HepG2 (cell line): ENCODE measurements around the gene USP38. TPM values are rescaled to one million over a fixed set of nuclear protein-coding genes. Genes with fewer than 3 reads are reported as not detected.

Experiments
- ATAC-seq: fragments of 200-7000 bp; cut with Tn5 transposase; 3 replicates; pipeline ENCODE4 v1.9.1; 2020; ENCODE audit warnings: mild to moderate bottlenecking, moderate library complexity
- BruUV-seq: library from RNA; stranded (reverse); fragments of 400-500 nt; replicated peaks from 2 replicates; lab custom pipeline; 2021; lab: Mats Ljungman, UMichigan
- CTCF ChIA-PET: fragments of 300-600 bp; formaldehyde crosslinking; extraction: SDS; loops from one replicate; lab custom pipeline; 2021; ENCODE audit warnings: low total read pairs, inconsistent platforms, low intra/inter-chr PET ratio; lab: Yijun Ruan, JAX
- POLR2A ChIA-PET: fragments of 350-600 bp; sonication (Branson Sonifier 250); formaldehyde crosslinking; loops from one replicate; lab custom pipeline; 2020; ENCODE audit warnings: antibody characterized with exemption, inconsistent platforms; lab: Yijun Ruan, JAX
- DNase-seq: peaks from one replicate; pipeline ENCODE4 v3.0.0-alpha.2; 2015; ENCODE audit warnings: low spot score
- FAIRE-seq: peaks from 3 replicates; lab custom pipeline; 2011; peaks lifted over from hg19 to GRCh38; lab: Jason Lieb, UNC
- H2AFZ ChIP-seq: one replicate; pipeline ENCODE4 v1.6.1; 2011; ENCODE audit warnings: low read length, inconsistent platforms
- H3K27ac ChIP-seq: fragments of 300-600 bp; 3 replicates; pipeline ENCODE4 v1.8.0; 2011; ENCODE audit warnings: mixed run types, mild to moderate bottlenecking, mixed read lengths, low read length, inconsistent platforms; ENCODE audit not compliant: insufficient read depth; ENCODE audit errors: extremely low read length
- H3K27me3 ChIP-seq, 2 experiments: fragments of 200-600 bp in 1 of 2; 2 replicates in 1 of 2; 3 replicates in 1 of 2; pipeline versions ENCODE4 v1.6.0 to v1.8.0; 2011; ENCODE audit warnings: low read length in 2 of 2, mild to moderate bottlenecking in 2 of 2, moderate library complexity in 2 of 2, inconsistent platforms in 1 of 2; ENCODE audit not compliant: insufficient read depth in 2 of 2, control insufficient read depth in 1 of 2
- H3K36me3 ChIP-seq, 2 experiments: fragments of 200-600 bp in 1 of 2; replicated peaks in 1 of 2; 2 replicates in 1 of 2; 3 replicates in 1 of 2; pipeline versions ENCODE4 v1.5.1 to v1.8.0; 2011; ENCODE audit warnings: low read length in 2 of 2, inconsistent platforms in 1 of 2; ENCODE audit not compliant: insufficient read depth in 2 of 2, control insufficient read depth in 1 of 2
- H3K4me1 ChIP-seq: 2 replicates; pipeline ENCODE4 v1.5.1; 2012; ENCODE audit warnings: low read length, inconsistent platforms; ENCODE audit not compliant: insufficient read depth
- H3K4me2 ChIP-seq: 2 replicates; pipeline ENCODE4 v1.6.0; 2011; ENCODE audit warnings: low read depth, low read length, inconsistent platforms
- H3K4me3 ChIP-seq, 3 experiments: fragments of 200-600 bp in 1 of 3; sonication (generic), shearing (Covaris generic) in 1 of 3; replicated peaks in 1 of 3; 2 replicates each; pipeline ENCODE4 v1.5.1; 2011 to 2016; ENCODE audit warnings: low read length in 3 of 3, inconsistent platforms in 2 of 3, low read depth in 2 of 3, mild to moderate bottlenecking in 2 of 3, control low read depth in 1 of 3, mixed read lengths in 1 of 3; ENCODE audit not compliant: insufficient read depth in 1 of 3
- H3K79me2 ChIP-seq: one replicate; pipeline ENCODE4 v1.6.1; 2011; ENCODE audit warnings: low read length, inconsistent platforms; ENCODE audit not compliant: insufficient read depth
- H3K9ac ChIP-seq: 2 replicates; pipeline ENCODE4 v1.6.0; 2011; ENCODE audit warnings: mild to moderate bottlenecking, low read depth, low read length, inconsistent platforms; ENCODE audit not compliant: insufficient read depth
- H3K9me3 ChIP-seq: 2 replicates; pipeline ENCODE4 v1.5.1; 2012; ENCODE audit warnings: mild to moderate bottlenecking, low read length
- H4K20me1 ChIP-seq: 2 replicates; pipeline ENCODE4 v1.6.0; 2011; ENCODE audit warnings: inconsistent platforms, mild to moderate bottlenecking, low read length, moderate library complexity; ENCODE audit not compliant: insufficient read depth
- CEBPZ ChIP-seq: IDR thresholded peaks from 2 replicates; pipeline ENCODE4 v1.6.1; 2012; ENCODE audit warnings: low read length, improper control_type of control experiment
- GFI1 ChIP-seq: sonication (generic); formaldehyde crosslinking; IDR thresholded peaks from 2 replicates; pipeline ENCODE4 v1.5.0; 2020; ENCODE audit warnings: missing genetic modification reagents, mild to moderate bottlenecking, borderline replicate concordance
- GMEB1 ChIP-seq: sonication (generic); formaldehyde crosslinking; IDR thresholded peaks from 2 replicates; pipeline ENCODE4 v1.5.1; 2020; ENCODE audit warnings: missing genetic modification reagents, mild to moderate bottlenecking, borderline replicate concordance
- MIER2 ChIP-seq: IDR thresholded peaks from 2 replicates; pipeline ENCODE4 v1.6.1; 2016; ENCODE audit warnings: missing biosample characterization, missing genetic modification reagents
- NKX3-1 ChIP-seq: sonication (generic); formaldehyde crosslinking; IDR thresholded peaks from 2 replicates; pipeline ENCODE4 v1.5.0; 2020; ENCODE audit warnings: missing genetic modification reagents
- ZBTB7A ChIP-seq: sonication (generic); formaldehyde crosslinking; IDR thresholded peaks from 2 replicates; pipeline ENCODE4 v1.8.0; 2022; ENCODE audit warnings: mild to moderate bottlenecking, missing genetic modification reagents
- ZNF333 ChIP-seq: sonication (generic); formaldehyde crosslinking; IDR thresholded peaks from 2 replicates; pipeline ENCODE4 v1.4.0; 2020; ENCODE audit warnings: mild to moderate bottlenecking, missing genetic modification reagents, borderline replicate concordance
- ZNF556 ChIP-seq: sonication (generic); formaldehyde crosslinking; IDR thresholded peaks from 2 replicates; pipeline ENCODE4 v1.4.0; 2020; ENCODE audit warnings: mild to moderate bottlenecking, missing genetic modification reagents, borderline replicate concordance
- ZNF639 ChIP-seq: conservative IDR thresholded peaks from 2 replicates; pipeline ENCODE4 v1.6.1; 2018; ENCODE audit warnings: missing genetic modification reagents
- WGBS: methylation state at CpG from one replicate; pipeline ENCODE4 v1.1.6; 2017; ENCODE audit warnings: low lambda C conversion rate; 5-methylcytosine and 5-hydroxymethylcytosine counted together
- in situ Hi-C: cut with HindIII; loops from 2 replicates; pipeline ENCODE4 v1.10.0; 2017; ENCODE audit warnings: low pct_unique_long_range_greater_than_20kb; ENCODE audit not compliant: extremely low pct_ligation_motif_present
- intact Hi-C: fragments of 100-400 bp; cut with micrococcal nuclease; formaldehyde crosslinking; loops from one replicate; pipeline ENCODE4 v1.10.0; 2022; ENCODE audit not compliant: unreplicated experiment
- polyA plus RNA-seq, 8 experiments: library from polyadenylated mRNA; depleted of rRNA in 3 of 8; stranded (reverse) in 7 of 8; unstranded in 1 of 8; fragments of >200 nt; fragmentation: Illumina TruSeq in 4 of 8; extraction: Trizol in 4 of 8; gene quantifications; 2 replicates each; pipeline versions ENCODE4 v1.2.1 to v1.2.3, GENCODE V29; 2011 to 2016; ENCODE audit warnings: low read depth in 4 of 8, missing spikeins in 1 of 8, mixed read lengths in 1 of 8; ENCODE audit not compliant: insufficient read depth in 1 of 8
- total RNA-seq, 5 experiments: library from RNA; depleted of rRNA; stranded (reverse); fragments of >200 nt; fragmentation: Illumina TruSeq; extraction: Trizol; gene quantifications; 2 replicates each; pipeline ENCODE4 v1.2.3, GENCODE V29; 2016; ENCODE audit warnings: low read depth in 1 of 5

Gene USP38
- total and polyA plus RNA-seq, 2 of the 13 experiments (the other 11 are each of a cell fraction or from before 2014, with no cell fraction given): 4.5 to 11.8 TPM

- no peak for TF ChIP-seq CEBPZ
Measured at GRCh38 chr4:143251348-143251747, 66.6 kb downstream of the USP38 start (continued).

GRCh38 chr4:143251779-143252178, 67.1 kb downstream of the USP38 start:
- BruUV-seq: no TSS peak
- DNase-seq (no peak), FAIRE-seq (no peak)

More at GRCh38 chr4:143251779-143252178, 67.1 kb downstream of the USP38 start:
- Histone ChIP-seq H3K36me3 (no peaks in the 10 kb centered on the region), H3K9me3 (no peaks in the 10 kb centered on the region), H3K4me2 (no peak overlapping the region), H3K27me3 (no peaks in the 10 kb centered on the region; a peak in 2 of 5 replicates), H3K4me3 (no peak overlapping the region), H3K27ac (no peak overlapping the region), H3K9ac (no peak overlapping the region), H4K20me1 (no peaks in the 10 kb centered on the region), H3K79me2 (no peaks in the 10 kb centered on the region), H3K4me1 (no peaks in the 10 kb centered on the region), H2AFZ (no peak overlapping the region)
- WGBS: 56% methylated on average over 1 of the region's 1 CpG
- ChIA-PET POLR2A (no interaction called here), CTCF (no interaction called here)
- in situ Hi-C loops (no loop called here), intact Hi-C loops (loop anchor here (1.0 kb wide), 1 partner anchor 10 kb away; no protein-coding TSS in a partner anchor)
- TF ChIP-seq ZNF333 (CRISPR knock-in tag) (no peak), ZBTB7A (no peak), GFI1 (no peak), GMEB1 (CRISPR knock-in tag) (no peak), ZNF639 (no peak), ZNF556 (no peak), MIER2 (CRISPR knock-in tag) (no peak), NKX3-1 (CRISPR knock-in tag) (no peak)
- no peak for ATAC-seq
